Measurements from ENCODE around the gene ATP11B. TPM values are rescaled to one million over a fixed set of nuclear protein-coding genes. Genes with fewer than 3 reads are reported as not detected.

Gene ATP11B
- total and polyA plus RNA-seq, 2 of the 8 experiments (the other 6 are each of a cell fraction or from before 2014, with no cell fraction given), result 5.1 to 26.5 TPM

DNA sequence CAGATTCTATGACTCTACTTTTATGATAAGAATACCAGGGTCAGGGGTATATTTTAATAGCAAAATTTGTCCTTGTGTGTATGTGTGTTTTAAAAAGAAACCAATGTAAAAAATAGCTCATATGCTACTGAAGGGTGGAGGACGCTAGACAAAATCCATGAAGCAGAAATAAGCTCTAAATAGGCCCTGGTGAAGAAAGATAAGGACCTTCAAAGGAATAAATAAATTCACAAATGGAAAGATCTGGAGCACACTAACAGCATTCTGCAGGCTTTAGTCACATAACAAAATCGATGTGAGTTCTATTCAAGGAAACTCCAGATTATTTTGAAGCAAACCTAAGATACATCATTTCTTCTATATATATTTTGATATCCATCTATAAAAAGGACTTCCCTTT, 27.2 kb upstream of the ATP11B start (continued):
- TF ChIP-seq ASH2L (IDR thresholded peaks at IDR 0.05; ENCODE audit: low read length) (no peak), NANOG (IDR thresholded peaks at IDR 0.05; ENCODE audit: insufficient read depth, low read depth, low read length, poor library complexity, severe bottlenecking) (no peak), KDM5A (IDR thresholded peaks at IDR 0.05; ENCODE audit: low read length) (no peak), JUN (IDR thresholded peaks at IDR 0.05; ENCODE audit: low read depth, low read length) (no peak), SIX5 (IDR thresholded peaks at IDR 0.05; ENCODE audit: low read depth, low read length) (no peak), SIRT6 (IDR thresholded peaks at IDR 0.05; ENCODE audit: low read length) (no peak), RNF2 (IDR thresholded peaks at IDR 0.05; ENCODE audit: borderline replicate concordance, low read depth, low read length, missing control alignments, poor library complexity, severe bottlenecking) (no peak)

All from H1 (cell line).